Hepatic stellate cell (primary cell): ENCODE results near the gene GSTA4.
"Not testable (repeated sequence)": the region's sequence is repeated elsewhere in the genome, so short reads cannot be mapped to it uniquely, and the experiment has no call there.

Experiments
- DNase-seq: peaks from one replicate; pipeline ENCODE4 v3.0.0; 2011; ENCODE audit warnings: low spot score

The GSTA4 gene

GRCh38 chr6:52975580-52975979 is 19.5 kb downstream of the GSTA4 start:
- DNase-seq = peak; percentile 11

GRCh38 chr6:52972989-52973388 is 22.1 kb downstream of the GSTA4 start:
- DNase-seq = no peak

- DNase-seq = no peak
These were observed 25.7 kb downstream of the GSTA4 start for GRCh38 chr6:52969359-52969758.

- no peak for DNase-seq
These were observed 29.0 kb downstream of the GSTA4 start for GRCh38 chr6:52966101-52966500.

GRCh38 chr6:52965380-52965779 is 29.7 kb downstream of the GSTA4 start:
- no peak for DNase-seq

GRCh38 chr6:52964318-52964717 is 30.8 kb downstream of the GSTA4 start:
- DNase-seq = no peak

GRCh38 chr6:52962701-52963100 is 32.4 kb downstream of the GSTA4 start:
- no peak for DNase-seq

GRCh38 chr6:52961022-52961421 is 34.1 kb downstream of the GSTA4 start:
- not testable (repeated sequence) for DNase-seq

- not testable (repeated sequence) for DNase-seq
These were observed 34.9 kb downstream of the GSTA4 start for GRCh38 chr6:52960211-52960610.

- no peak for DNase-seq
These were observed 36.4 kb downstream of the GSTA4 start for GRCh38 chr6:52958546-52959255.

GRCh38 chr6:52955871-52956270 is 39.2 kb downstream of the GSTA4 start:
- DNase-seq = no peak

GRCh38 chr6:52953911-52954839 is 40.9 kb downstream of the GSTA4 start:
- no peak for DNase-seq

GRCh38 chr6:52946306-52946705 is 48.8 kb downstream of the GSTA4 start:
- DNase-seq = no peak

- DNase-seq = not testable (repeated sequence)
These were observed 52.3 kb downstream of the GSTA4 start for GRCh38 chr6:52942821-52943220.

- no peak for DNase-seq
These were observed 52.9 kb downstream of the GSTA4 start for GRCh38 chr6:52942221-52942620.

GRCh38 chr6:52937908-52938307 is 57.2 kb downstream of the GSTA4 start:
- DNase-seq = no peak

GRCh38 chr6:52933778-52934177 is 61.3 kb downstream of the GSTA4 start:
- DNase-seq = no peak

GRCh38 chr6:52931351-52931750 is 63.7 kb downstream of the GSTA4 start:
- DNase-seq = no peak

GRCh38 chr6:52929321-52930164 is 65.5 kb downstream of the GSTA4 start:
- peak; percentile 57 for DNase-seq
